ENCODE measurements around the gene PRSS16.
A peak's percentile ranks its signal among the peaks of the same experiment; 100 is the strongest.
"Not testable (repeated sequence)": the region's sequence is repeated elsewhere in the genome, so short reads cannot be mapped to it uniquely, and the experiment has no call there.

Gene PRSS16

GRCh38 chr6:27263886-27264285, 16.4 kb downstream of the PRSS16 start:
- Mint-ChIP-seq H3K9me3 (no peaks in the 10 kb centered on the region), H3K4me1 (peaks cover 6% of the 10 kb centered on the region), H3K27ac (no peak overlapping the region), H3K36me3 (no peaks in the 10 kb centered on the region), H3K4me3 (no peak overlapping the region)
- ATAC-seq: no peak
- DNase-seq (ENCODE audit: low spot score in 2 of 2): no peak

- H3K27ac Mint-ChIP-seq; H3K4me3 Mint-ChIP-seq; DNase-seq (ENCODE audit: low spot score in 2 of 2); H3K9me3 Mint-ChIP-seq; ATAC-seq; H3K4me1 Mint-ChIP-seq; H3K36me3 Mint-ChIP-seq: not testable (repeated sequence)
Observed at GRCh38 chr6:27267003-27267402, 19.5 kb downstream of the PRSS16 start.

GRCh38 chr6:27267857-27268434, 20.4 kb downstream of the PRSS16 start:
- DNase-seq (ENCODE audit: low spot score in 2 of 2) (no peak), ATAC-seq (no peak)
- Mint-ChIP-seq H3K27ac (no peak overlapping the region), H3K4me3 (no peak overlapping the region), H3K36me3 (no peaks in the 10 kb centered on the region), H3K9me3 (no peaks in the 10 kb centered on the region), H3K4me1 (peaks cover 6% of the 10 kb centered on the region)

GRCh38 chr6:27268803-27269202, 21.3 kb downstream of the PRSS16 start:
- H3K27ac Mint-ChIP-seq: no peak overlapping the region
- no peaks in the 10 kb centered on the region for H3K9me3 Mint-ChIP-seq
- peaks cover 6% of the 10 kb centered on the region for H3K4me1 Mint-ChIP-seq
- DNase-seq (ENCODE audit: low spot score in 2 of 2) (no peak), ATAC-seq (no peak)
- no peaks in the 10 kb centered on the region for H3K36me3 Mint-ChIP-seq
- H3K4me3 Mint-ChIP-seq: no peak overlapping the region

GRCh38 chr6:27273783-27274182, 26.3 kb downstream of the PRSS16 start:
- no peaks in the 10 kb centered on the region for H3K36me3 Mint-ChIP-seq
- no peak for ATAC-seq
- H3K9me3 Mint-ChIP-seq: peaks cover 3% of the 10 kb centered on the region

GRCh38 chr6:27275025-27275956, 27.8 kb downstream of the PRSS16 start:
- ATAC-seq (no peak), DNase-seq (ENCODE audit: low spot score in 2 of 2) (no peak)
- Mint-ChIP-seq H3K4me1 (peaks cover 5% of the 10 kb centered on the region), H3K36me3 (peaks cover 9% of the 10 kb centered on the region), H3K4me3 (no peak overlapping the region), H3K9me3 (peaks cover 3% of the 10 kb centered on the region), H3K27ac (no peak overlapping the region)

More at GRCh38 chr6:27273783-27274182, 26.3 kb downstream of the PRSS16 start:
- Mint-ChIP-seq H3K27ac (no peak overlapping the region), H3K4me3 (no peak overlapping the region), H3K4me1 (no peaks in the 10 kb centered on the region)
- no peak for DNase-seq (ENCODE audit: low spot score in 2 of 2)

- Mint-ChIP-seq H3K36me3 (peaks cover 17% of the 10 kb centered on the region), H3K9me3 (peaks cover 6% of the 10 kb centered on the region), H3K4me3 (no peak overlapping the region), H3K4me1 (peaks cover 5% of the 10 kb centered on the region), H3K27ac (peak overlapping the region; percentile 20)
- DNase-seq (ENCODE audit: low spot score in 2 of 2) (no peak), ATAC-seq (no peak)
Observed at GRCh38 chr6:27279513-27280063, 32.1 kb downstream of the PRSS16 start.

- H3K4me1 Mint-ChIP-seq: peaks cover 5% of the 10 kb centered on the region
- H3K9me3 Mint-ChIP-seq: peaks cover 10% of the 10 kb centered on the region
- H3K27ac Mint-ChIP-seq: peak overlapping the region; percentile 20
- ATAC-seq (no peak), DNase-seq (ENCODE audit: low spot score in 2 of 2) (no peak)
- H3K36me3 Mint-ChIP-seq: peaks cover 18% of the 10 kb centered on the region
- H3K4me3 Mint-ChIP-seq: no peak overlapping the region
Observed at GRCh38 chr6:27280064-27280539, 32.6 kb downstream of the PRSS16 start.

- peaks cover 5% of the 10 kb centered on the region for H3K4me1 Mint-ChIP-seq
- H3K27ac Mint-ChIP-seq: peak overlapping the region; percentile 20
- peaks cover 18% of the 10 kb centered on the region for H3K36me3 Mint-ChIP-seq
- no peak overlapping the region for H3K4me3 Mint-ChIP-seq
- H3K9me3 Mint-ChIP-seq: peaks cover 13% of the 10 kb centered on the region
- ATAC-seq: no peak
- no peak for DNase-seq (ENCODE audit: low spot score in 2 of 2)
Observed at GRCh38 chr6:27280540-27281000, 33.1 kb downstream of the PRSS16 start.

GRCh38 chr6:27281105-27281539, 33.6 kb downstream of the PRSS16 start:
- H3K9me3 Mint-ChIP-seq: peaks cover 13% of the 10 kb centered on the region
- DNase-seq (ENCODE audit: low spot score in 2 of 2) (no peak), ATAC-seq (no peak)
- H3K4me3 Mint-ChIP-seq: no peak overlapping the region
- H3K36me3 Mint-ChIP-seq: peaks cover 18% of the 10 kb centered on the region
- H3K27ac Mint-ChIP-seq: no peak overlapping the region
- peaks cover 5% of the 10 kb centered on the region for H3K4me1 Mint-ChIP-seq

GRCh38 chr6:27281569-27281968, 34.1 kb downstream of the PRSS16 start:
- Mint-ChIP-seq H3K4me3 (no peak overlapping the region), H3K27ac (no peak overlapping the region), H3K9me3 (peaks cover 13% of the 10 kb centered on the region), H3K4me1 (peaks cover 5% of the 10 kb centered on the region), H3K36me3 (peaks cover 18% of the 10 kb centered on the region)
- no peak for ATAC-seq
- DNase-seq (ENCODE audit: low spot score in 2 of 2): no peak

- DNase-seq (ENCODE audit: low spot score in 2 of 2) (no peak), ATAC-seq (no peak)
- Mint-ChIP-seq H3K4me3 (no peak overlapping the region), H3K9me3 (peaks cover 10% of the 10 kb centered on the region), H3K4me1 (peaks cover 14% of the 10 kb centered on the region), H3K27ac (no peak overlapping the region), H3K36me3 (peaks cover 19% of the 10 kb centered on the region)
Observed at GRCh38 chr6:27283279-27283678, 35.8 kb downstream of the PRSS16 start.

- Mint-ChIP-seq H3K9me3 (peaks cover 17% of the 10 kb centered on the region), H3K4me1 (peaks cover 14% of the 10 kb centered on the region), H3K36me3 (peaks cover 20% of the 10 kb centered on the region), H3K27ac (no peak overlapping the region), H3K4me3 (no peak overlapping the region)
- ATAC-seq: no peak
- no peak for DNase-seq (ENCODE audit: low spot score in 2 of 2)
Observed at GRCh38 chr6:27286141-27286540, 38.6 kb downstream of the PRSS16 start.

- H3K4me3 Mint-ChIP-seq: no peak overlapping the region
Observed at GRCh38 chr6:27287751-27288135, 40.2 kb downstream of the PRSS16 start.

More at GRCh38 chr6:27287751-27288135, 40.2 kb downstream of the PRSS16 start:
- Mint-ChIP-seq H3K4me1 (peaks cover 14% of the 10 kb centered on the region), H3K27ac (no peak overlapping the region), H3K36me3 (peaks cover 20% of the 10 kb centered on the region), H3K9me3 (peaks cover 21% of the 10 kb centered on the region)
- ATAC-seq: no peak
- DNase-seq (ENCODE audit: low spot score in 2 of 2): no peak
